Keratinocyte (primary cell): ENCODE data around the gene KDM3A. TPM values are rescaled to one million over a fixed set of nuclear protein-coding genes. Genes with fewer than 3 reads are reported as not detected.

ENCODE experiments used
- DNase-seq: peaks from one replicate; pipeline ENCODE4 v3.0.0-alpha.2; 2011; ENCODE audit warnings: low read depth, missing footprints, low spot score
- FAIRE-seq: peaks from 2 replicates; lab custom pipeline; 2011; peaks lifted over from hg19 to GRCh38; lab: Jason Lieb, UNC
- H2AFZ ChIP-seq: 2 replicates; pipeline ENCODE4 v1.6.0; 2012; ENCODE audit warnings: low read length, control low read depth, inconsistent platforms; ENCODE audit not compliant: control insufficient read depth
- H3K27ac ChIP-seq: 2 replicates; pipeline ENCODE4 v1.5.1; 2011; ENCODE audit warnings: low read length; ENCODE audit not compliant: control insufficient read depth, insufficient read depth
- H3K27me3 ChIP-seq: 3 replicates; pipeline ENCODE4 v1.6.0; 2011; ENCODE audit warnings: low read length; ENCODE audit not compliant: control insufficient read depth, insufficient read depth; ENCODE audit errors: extremely low read depth
- H3K36me3 ChIP-seq, 2 experiments: 2 replicates in 1 of 2; 3 replicates in 1 of 2; pipeline ENCODE4 v1.5.1; 2011; ENCODE audit warnings: low read length in 2 of 2, mild to moderate bottlenecking in 1 of 2; ENCODE audit not compliant: control insufficient read depth in 2 of 2, insufficient read depth in 2 of 2; ENCODE audit errors: extremely low read depth in 1 of 2
- H3K4me1 ChIP-seq: 3 replicates; pipeline ENCODE4 v1.5.1; 2011; ENCODE audit warnings: low read length; ENCODE audit not compliant: control insufficient read depth, insufficient read depth; ENCODE audit errors: extremely low read depth
- H3K4me2 ChIP-seq: 3 replicates; pipeline ENCODE4 v1.6.0; 2011; ENCODE audit warnings: low read depth, low read length; ENCODE audit not compliant: control insufficient read depth, insufficient read depth; ENCODE audit errors: extremely low read depth
- H3K4me3 ChIP-seq, 3 experiments: fragments of 200-600 bp in 1 of 3; sonication (generic) in 1 of 3; 2 replicates in 2 of 3; 3 replicates in 1 of 3; pipeline ENCODE4 v1.5.1; 2011 to 2016; ENCODE audit warnings: low read length in 3 of 3, mild to moderate bottlenecking in 3 of 3, control low read depth in 2 of 3, inconsistent platforms in 1 of 3, low read depth in 1 of 3, mixed read lengths in 1 of 3, mixed run types in 1 of 3, moderate library complexity in 1 of 3; ENCODE audit not compliant: control insufficient read depth in 2 of 3, insufficient read depth in 2 of 3; ENCODE audit errors: extremely low read depth in 1 of 3
- H3K79me2 ChIP-seq: 2 replicates; pipeline ENCODE4 v1.6.0; 2012; ENCODE audit warnings: low read length; ENCODE audit not compliant: control insufficient read depth, insufficient read depth
- H3K9ac ChIP-seq: 3 replicates; pipeline ENCODE4 v1.6.0; 2011; ENCODE audit warnings: low read length; ENCODE audit not compliant: control insufficient read depth, insufficient read depth; ENCODE audit errors: extremely low read depth
- H3K9me1 ChIP-seq: 3 replicates; pipeline ENCODE4 v1.6.0; 2011; ENCODE audit warnings: low read length; ENCODE audit not compliant: control insufficient read depth, insufficient read depth; ENCODE audit errors: extremely low read depth
- H3K9me3 ChIP-seq: 2 replicates; pipeline ENCODE4 v1.5.1; 2012; ENCODE audit warnings: low read depth, low read length; ENCODE audit not compliant: control insufficient read depth
- H4K20me1 ChIP-seq: 3 replicates; pipeline ENCODE4 v1.6.0; 2011; ENCODE audit warnings: low read length; ENCODE audit not compliant: control insufficient read depth, insufficient read depth; ENCODE audit errors: extremely low read depth
- CTCF ChIP-seq, 3 experiments: IDR thresholded peaks in 1 of 3; conservative IDR thresholded peaks in 1 of 3; optimal IDR thresholded peaks in 1 of 3; 2 replicates in 2 of 3; 3 replicates in 1 of 3; pipeline versions ENCODE3 to v1.5.1; 2011; ENCODE audit warnings: low read length in 3 of 3, mild to moderate bottlenecking in 3 of 3, moderate library complexity in 2 of 3, control low read depth in 1 of 3, inconsistent platforms in 1 of 3; ENCODE audit not compliant: insufficient read depth in 2 of 3; ENCODE audit errors: extremely low read depth in 1 of 3
- EZH2 ChIP-seq: IDR thresholded peaks from one replicate; pipeline ENCODE4 v1.6.1; 2012; ENCODE audit warnings: inconsistent platforms, mild to moderate bottlenecking, low read length, moderate library complexity
- dilution Hi-C: fragments of 300-500 bp; cut with MboI; formaldehyde crosslinking; loops from one replicate; pipeline ENCODE4 v1.7.0; 2020; ENCODE audit warnings: low sequenced_read_pairs; ENCODE audit not compliant: extremely low pct_ligation_motif_present
- polyA plus RNA-seq, 5 experiments: library from polyadenylated mRNA; depleted of rRNA in 3 of 5; stranded (reverse) in 3 of 5; stranded (forward) in 1 of 5; unstranded in 1 of 5; fragments of >200 nt; gene quantifications; 1 replicate in 1 of 5; 2 replicates in 3 of 5; 3 replicates in 1 of 5; pipeline versions ENCODE4 v1.2.1 to v1.2.3, GENCODE V29; 2011 to 2012; ENCODE audit warnings: missing spikeins in 2 of 5, low read depth in 1 of 5, low replicate concordance in 1 of 5

KDM3A gene
- polyA plus RNA-seq, 1 donor (not counting 4 experiments of a cell fraction or from before 2014, with no cell fraction given): 32.9 TPM

GRCh38 chr2:86523491-86523890 lies 82.3 kb downstream of the KDM3A start:
- FAIRE-seq: no peak
- TF ChIP-seq EZH2: no peak
- TF ChIP-seq CTCF (optimal IDR thresholded peaks at IDR 0.05 in 1 of 3, IDR thresholded peaks at IDR 0.05 in 1 of 3, conservative IDR thresholded peaks at IDR 0.05 in 1 of 3; ENCODE audit: extremely low read depth in 1 of 3, insufficient read depth in 2 of 3, low read length in 3 of 3): no peak
- H3K27me3 ChIP-seq: no peaks in the 10 kb centered on the region
- H3K79me2 ChIP-seq: no peaks in the 10 kb centered on the region
- no peak overlapping the region for H3K9ac ChIP-seq
- H3K27ac ChIP-seq: no peak overlapping the region
- H3K36me3 ChIP-seq: peaks cover 3% of the 10 kb centered on the region in 2 experiments
- no peaks in the 10 kb centered on the region for H4K20me1 ChIP-seq
- H2AFZ ChIP-seq: no peak overlapping the region
- dilution Hi-C loops: no loop called here
- no peak overlapping the region for H3K4me2 ChIP-seq
- no peaks in the 10 kb centered on the region for H3K4me1 ChIP-seq
- no peaks in the 10 kb centered on the region for H3K9me3 ChIP-seq
- no peak for DNase-seq
- no peak overlapping the region for H3K4me3 ChIP-seq
- no peaks in the 10 kb centered on the region for H3K9me1 ChIP-seq

GRCh38 chr2:86525421-86526340 lies 84.5 kb downstream of the KDM3A start:
- dilution Hi-C loops: no loop called here
- H3K36me3 ChIP-seq: peaks cover 3% of the 10 kb centered on the region in 2 experiments

More at GRCh38 chr2:86525421-86526340, 84.5 kb downstream of the KDM3A start:
- H3K9me3 ChIP-seq: no peaks in the 10 kb centered on the region
- TF ChIP-seq EZH2 (no peak), CTCF (optimal IDR thresholded peaks at IDR 0.05 in 1 of 3, IDR thresholded peaks at IDR 0.05 in 1 of 3, conservative IDR thresholded peaks at IDR 0.05 in 1 of 3; ENCODE audit: extremely low read depth in 1 of 3, insufficient read depth in 2 of 3, low read length in 3 of 3) (no peak)
- DNase-seq: no peak
- FAIRE-seq: no peak
- no peaks in the 10 kb centered on the region for H3K79me2 ChIP-seq
- H3K4me2 ChIP-seq: no peak overlapping the region
- no peaks in the 10 kb centered on the region for H3K27me3 ChIP-seq
- H3K9me1 ChIP-seq: no peaks in the 10 kb centered on the region
- H3K27ac ChIP-seq: no peak overlapping the region
- H2AFZ ChIP-seq: no peak overlapping the region
- no peak overlapping the region for H3K9ac ChIP-seq
- no peaks in the 10 kb centered on the region for H4K20me1 ChIP-seq
- H3K4me3 ChIP-seq: no peak overlapping the region
- no peaks in the 10 kb centered on the region for H3K4me1 ChIP-seq
